Lower lobe of right lung (tissue), 2 donors: Measurements from ENCODE around the gene BRSK1. TPM values are rescaled to one million over a fixed set of nuclear protein-coding genes. Genes with fewer than 3 reads are reported as not detected.

Experiments used
- ATAC-seq, 2 donors: fragments of 200-7000 bp; cut with Tn5 transposase; one replicate each; pipeline ENCODE4 v1.9.1; 2020 to 2022; ENCODE audit warnings: mild to moderate bottlenecking in 2 of 2, moderate library complexity in 2 of 2
- DNase-seq: peaks from one replicate; pipeline ENCODE4 v3.0.0-alpha.2; 2020
- H3K27ac ChIP-seq: fragments of 200-600 bp; one replicate; pipeline ENCODE4 v1.8.0; 2022
- H3K27me3 ChIP-seq: fragments of 200-600 bp; one replicate; pipeline ENCODE4 v1.8.0; 2022; ENCODE audit warnings: low read depth
- H3K36me3 ChIP-seq: fragments of 200-600 bp; one replicate; pipeline ENCODE4 v1.8.0; 2022; ENCODE audit warnings: mild to moderate bottlenecking
- H3K4me1 ChIP-seq: fragments of 200-600 bp; one replicate; pipeline ENCODE4 v1.8.0; 2022
- H3K4me3 ChIP-seq: fragments of 200-600 bp; one replicate; pipeline ENCODE4 v1.8.0; 2022; ENCODE audit warnings: mild to moderate bottlenecking
- H3K9me3 ChIP-seq: fragments of 200-600 bp; one replicate; pipeline ENCODE4 v1.8.0; 2022
- intact Hi-C: fragments of 100-400 bp; cut with DNase I; formaldehyde crosslinking; loops from one replicate; pipeline ENCODE4 v1.11.0; 2022
- total RNA-seq: library from RNA; stranded (reverse); fragmentation: NEBNext Ultra II Directional; extraction: Animal tissue kit (Norgen Biotek cat#: 25700); gene quantifications from one replicate; pipeline ENCODE4 v1.2.1, GENCODE V29; 2021
- TF ChIP-seq, protein P1 (sequence below): fragments of 200-600 bp; IDR thresholded peaks from one replicate; pipeline ENCODE4 v1.8.0; 2022; ENCODE audit warnings: antibody characterized with exemption, mild to moderate bottlenecking
- donor health status: DM: no; HTN: yes; CAD: no; lungs with severe emphysema.

BRSK1 gene
- total RNA-seq, 1 donor from 2014 or later = 1.0 TPM

DNA sequence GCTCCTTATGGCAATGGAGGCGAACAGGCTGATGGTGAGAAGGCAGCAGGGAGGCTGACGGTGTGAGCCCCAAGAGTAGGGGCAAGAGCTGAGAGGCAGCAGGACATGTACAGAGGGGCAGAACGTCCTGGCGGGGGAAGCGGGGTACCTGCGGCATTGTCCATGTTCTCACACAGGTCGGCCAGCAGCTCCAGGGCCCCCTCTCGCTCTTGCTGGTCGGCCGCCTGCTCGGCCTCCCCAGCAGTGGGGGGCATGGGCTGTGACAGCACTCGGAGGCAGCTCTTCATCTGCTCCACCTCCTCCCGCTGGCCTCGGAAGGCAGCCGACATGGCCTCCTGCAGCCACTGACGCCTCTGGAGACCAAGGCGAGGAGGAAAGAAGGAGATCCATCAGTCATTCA is 6.3 kb upstream of the BRSK1 start:
- Histone ChIP-seq H3K4me1 (peaks cover 13% of the 10 kb centered on the region), H3K9me3 (no peaks in the 10 kb centered on the region), H3K27me3 (no peaks in the 10 kb centered on the region), H3K27ac (no peak overlapping the region), H3K36me3 (peaks cover 49% of the 10 kb centered on the region), H3K4me3 (no peak overlapping the region)
- TF ChIP-seq, protein P1, sequence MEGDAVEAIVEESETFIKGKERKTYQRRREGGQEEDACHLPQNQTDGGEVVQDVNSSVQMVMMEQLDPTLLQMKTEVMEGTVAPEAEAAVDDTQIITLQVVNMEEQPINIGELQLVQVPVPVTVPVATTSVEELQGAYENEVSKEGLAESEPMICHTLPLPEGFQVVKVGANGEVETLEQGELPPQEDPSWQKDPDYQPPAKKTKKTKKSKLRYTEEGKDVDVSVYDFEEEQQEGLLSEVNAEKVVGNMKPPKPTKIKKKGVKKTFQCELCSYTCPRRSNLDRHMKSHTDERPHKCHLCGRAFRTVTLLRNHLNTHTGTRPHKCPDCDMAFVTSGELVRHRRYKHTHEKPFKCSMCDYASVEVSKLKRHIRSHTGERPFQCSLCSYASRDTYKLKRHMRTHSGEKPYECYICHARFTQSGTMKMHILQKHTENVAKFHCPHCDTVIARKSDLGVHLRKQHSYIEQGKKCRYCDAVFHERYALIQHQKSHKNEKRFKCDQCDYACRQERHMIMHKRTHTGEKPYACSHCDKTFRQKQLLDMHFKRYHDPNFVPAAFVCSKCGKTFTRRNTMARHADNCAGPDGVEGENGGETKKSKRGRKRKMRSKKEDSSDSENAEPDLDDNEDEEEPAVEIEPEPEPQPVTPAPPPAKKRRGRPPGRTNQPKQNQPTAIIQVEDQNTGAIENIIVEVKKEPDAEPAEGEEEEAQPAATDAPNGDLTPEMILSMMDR = no peak
- intact Hi-C loops = no loop called here
- ATAC-seq = no peak
- no peak for DNase-seq

GRCh38 chr19:55278391-55279135 is 5.2 kb upstream of the BRSK1 start:
- intact Hi-C loops = no loop called here
- Histone ChIP-seq H3K36me3 (peaks cover 38% of the 10 kb centered on the region), H3K4me1 (peaks cover 13% of the 10 kb centered on the region), H3K27ac (no peak overlapping the region), H3K4me3 (no peak overlapping the region), H3K27me3 (peaks cover 6% of the 10 kb centered on the region), H3K9me3 (no peaks in the 10 kb centered on the region)
- ATAC-seq = no peak
- no peak for DNase-seq
- TF ChIP-seq, protein P1 = no peak

- intact Hi-C loops = no loop called here
- Histone ChIP-seq H3K4me1 (peaks cover 13% of the 10 kb centered on the region), H3K9me3 (no peaks in the 10 kb centered on the region), H3K4me3 (peak overlapping the region; percentile 81), H3K36me3 (peaks cover 30% of the 10 kb centered on the region), H3K27me3 (peaks cover 11% of the 10 kb centered on the region), H3K27ac (peak overlapping the region; percentile 69)
- DNase-seq = no peak
- ATAC-seq = no peak
- TF ChIP-seq, protein P1 = no peak
Observed at GRCh38 chr19:55279340-55279739, 4.5 kb upstream of the BRSK1 start.

DNA sequence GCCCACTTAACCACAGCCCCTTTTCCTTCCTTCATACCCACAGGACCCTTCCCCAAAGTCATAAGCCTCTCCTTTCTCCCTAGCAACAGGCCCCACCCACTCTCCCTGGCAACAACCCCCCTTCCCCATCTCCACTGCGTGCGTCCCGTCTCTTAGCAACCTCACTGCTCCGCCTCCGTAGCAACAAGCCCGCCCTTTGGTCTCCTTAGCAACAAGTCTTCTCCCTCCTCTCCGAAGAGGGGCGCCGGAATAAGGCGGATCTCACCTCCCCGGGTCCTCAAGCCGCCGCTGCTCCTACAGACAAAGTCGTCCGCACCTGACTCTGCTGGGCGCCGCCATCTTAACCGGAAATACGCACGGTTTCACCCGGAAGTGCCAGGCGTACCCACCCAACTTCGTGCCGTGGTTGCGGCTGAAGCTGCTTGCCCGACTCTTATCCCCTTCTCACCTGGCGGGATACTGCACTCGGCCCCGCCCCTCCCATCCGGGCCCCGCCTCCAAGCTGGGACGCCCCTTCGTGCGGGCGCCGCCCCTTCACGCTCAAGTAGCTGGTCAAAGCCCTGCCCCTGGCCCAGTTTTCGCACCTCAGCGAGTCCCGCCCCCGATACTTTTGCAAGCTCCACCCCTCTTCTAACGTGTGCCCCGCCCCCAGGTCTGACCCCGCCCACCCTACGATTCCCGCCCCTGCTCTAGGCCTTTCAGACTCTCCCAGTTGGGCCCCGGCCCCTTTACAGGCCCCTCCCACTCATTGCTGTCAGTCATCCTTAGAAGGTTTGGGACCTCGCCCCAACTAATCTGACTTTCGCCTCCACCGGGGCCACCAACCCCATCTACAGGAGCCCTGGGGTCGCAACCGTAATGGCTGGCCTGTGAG is 3.8 kb upstream of the BRSK1 start, which contains the start of gene HSPBP1:
Gene HSPBP1, minus strand, starts transcription at position 341 of the 874 bp plus-strand sequence. CDS start 502 bp downstream, outside the sequence.
- Histone ChIP-seq H3K27me3 (peaks cover 11% of the 10 kb centered on the region), H3K27ac (peak within 1 kb of the TSS; percentile 69), H3K9me3 (no peaks in the 10 kb centered on the region), H3K4me1 (peaks cover 13% of the 10 kb centered on the region), H3K4me3 (peak within 1 kb of the TSS; percentile 81), H3K36me3 (peaks cover 24% of the 10 kb centered on the region)
- DNase-seq (peak; percentile 94), ATAC-seq (peak; percentile 96 to 98)
- TF ChIP-seq, protein P1 = no peak
- intact Hi-C loops = no loop called here

- DNase-seq (no peak), ATAC-seq (no peak)
- peaks cover 11% of the 10 kb centered on the region for H3K27me3 ChIP-seq
- peak overlapping the region; percentile 29 for H3K4me3 ChIP-seq
- H3K36me3 ChIP-seq = no peaks in the 10 kb centered on the region
- H3K27ac ChIP-seq = no peak overlapping the region
- TF ChIP-seq, protein P1 = no peak
- peaks cover 8% of the 10 kb centered on the region for H3K4me1 ChIP-seq
- intact Hi-C loops = no loop called here
- H3K9me3 ChIP-seq = no peaks in the 10 kb centered on the region
Observed at GRCh38 chr19:55284405-55285058, 735 bp downstream of the BRSK1 start.
